BLaER1 (cell line): ENCODE measurements around the gene RIGI.
"Not testable (repeated sequence)": the region's sequence is repeated elsewhere in the genome, so short reads cannot be mapped to it uniquely, and the experiment has no call there.

Source experiments
- H3K27ac ChIP-seq: shearing (Covaris generic); formaldehyde crosslinking; 2 replicates; pipeline ENCODE4 v1.8.1; 2022
- H3K27me3 ChIP-seq: shearing (Covaris generic); formaldehyde crosslinking; 2 replicates; pipeline ENCODE4 v1.8.1; 2022
- H3K36me3 ChIP-seq: shearing (Covaris generic); formaldehyde crosslinking; 2 replicates; pipeline ENCODE4 v1.8.1; 2022
- H3K4me1 ChIP-seq: shearing (Covaris generic); formaldehyde crosslinking; 2 replicates; pipeline ENCODE4 v1.8.1; 2022
- H3K4me2 ChIP-seq: shearing (Covaris generic); formaldehyde crosslinking; 2 replicates; pipeline ENCODE4 v1.8.1; 2022
- H3K4me3 ChIP-seq: shearing (Covaris generic); formaldehyde crosslinking; 2 replicates; pipeline ENCODE4 v1.8.1; 2022
- H3K9ac ChIP-seq: shearing (Covaris generic); formaldehyde crosslinking; 2 replicates; pipeline ENCODE4 v1.8.1; 2022
- H3K9me3 ChIP-seq: shearing (Covaris generic); formaldehyde crosslinking; 2 replicates; pipeline ENCODE4 v1.8.1; 2022
- H4K20me1 ChIP-seq: shearing (Covaris generic); formaldehyde crosslinking; 2 replicates; pipeline ENCODE4 v1.8.1; 2022
- Cebpa-rat ChIP-seq: shearing (Covaris generic); IDR thresholded peaks from 2 replicates; pipeline ENCODE4 v1.8.1; 2022

Gene RIGI

GRCh38 chr9:32554591-32554990 is 28.6 kb upstream of the RIGI start:
- no peak overlapping the region for H3K27ac ChIP-seq
- no peak overlapping the region for H3K4me3 ChIP-seq
- TF ChIP-seq Cebpa-rat: no peak
- H3K4me1 ChIP-seq: peaks cover 24% of the 10 kb centered on the region
- peaks cover 12% of the 10 kb centered on the region; the same call in 1 of the 2 replicates for H3K36me3 ChIP-seq
- no peaks in the 10 kb centered on the region for H3K9me3 ChIP-seq
- no peaks in the 10 kb centered on the region for H3K27me3 ChIP-seq
- peak overlapping the region; percentile 81 for H3K4me2 ChIP-seq
- no peak overlapping the region for H3K9ac ChIP-seq
- H4K20me1 ChIP-seq: peaks cover 27% of the 10 kb centered on the region

DNA sequence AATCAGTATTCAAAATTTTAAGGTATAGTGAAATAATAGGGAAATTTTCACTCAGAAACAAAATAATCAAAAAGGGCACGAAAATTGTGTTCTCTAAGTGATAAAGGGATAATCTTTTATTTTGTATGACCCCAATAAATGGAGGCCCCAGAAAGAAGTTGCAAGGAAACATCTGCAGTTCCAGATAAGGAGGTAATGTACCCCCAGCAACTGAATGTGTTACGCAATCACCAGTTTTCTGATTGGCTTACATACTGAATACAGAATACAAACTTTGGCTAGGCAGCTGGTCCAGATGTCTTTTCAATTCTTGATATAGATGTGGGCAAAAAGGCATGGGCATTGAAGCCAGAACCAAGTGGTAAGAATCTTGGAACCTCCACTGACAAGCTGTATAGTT is 28.1 kb upstream of the RIGI start:
- Histone ChIP-seq H3K9me3 (no peaks in the 10 kb centered on the region), H3K4me1 (peaks cover 29% of the 10 kb centered on the region), H3K27me3 (no peaks in the 10 kb centered on the region), H4K20me1 (peaks cover 32% of the 10 kb centered on the region), H3K27ac (no peak overlapping the region), H3K9ac (no peak overlapping the region), H3K4me3 (no peak overlapping the region), H3K36me3 (peaks cover 16% of the 10 kb centered on the region; the same call in 1 of the 2 replicates), H3K4me2 (peak overlapping the region; percentile 81)
- peak; percentile 94 for TF ChIP-seq Cebpa-rat

DNA sequence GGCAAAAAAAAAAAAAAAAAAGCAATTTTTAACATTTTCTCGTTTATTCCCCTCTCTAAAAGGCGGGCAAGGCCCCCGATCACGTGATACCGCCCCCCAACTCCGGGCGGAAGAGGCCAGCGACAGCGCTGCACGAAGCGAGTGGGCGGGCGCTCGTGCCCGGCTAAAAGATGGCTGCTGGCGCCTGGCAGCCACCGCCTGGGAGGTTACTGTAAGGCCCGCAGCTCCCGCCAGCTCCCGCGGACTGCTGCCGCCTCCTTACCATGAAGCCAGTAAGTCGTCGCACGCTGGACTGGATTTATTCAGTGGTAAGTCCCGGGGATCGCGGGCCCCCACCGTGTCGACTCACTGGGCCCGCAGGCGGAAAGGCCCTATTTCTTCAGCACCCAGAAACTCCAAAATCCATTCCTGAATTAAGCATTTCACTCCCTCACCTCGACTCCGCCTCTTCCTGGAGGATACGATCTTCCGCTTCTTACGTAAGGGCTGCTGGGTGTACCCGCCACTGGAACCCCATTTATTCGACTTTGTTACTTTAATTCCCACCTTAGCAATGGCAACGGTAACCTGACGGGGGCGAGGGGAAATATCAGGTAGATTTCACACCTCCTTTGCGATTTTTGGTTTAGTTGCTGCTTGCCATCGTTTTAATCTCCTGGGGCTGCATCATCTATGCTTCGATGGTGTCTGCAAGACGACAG is 26.3 kb upstream of the RIGI start, which contains the start of the genes SMIM27 and TOPORS:
Gene SMIM27 (plus strand): TSS at position 156 of the 701 bp plus-strand sequence. CDS start 108 bp downstream, at position 264.
Gene TOPORS (minus strand): TSS at position 415 of the 701 bp plus-strand sequence. CDS start 150 bp downstream, at position 265.
- peak within 1 kb of the TSS; percentile 94 for H3K9ac ChIP-seq
- peak within 1 kb of the TSS; percentile 95 for H3K4me3 ChIP-seq
- peaks cover 50% of the 10 kb centered on the region for H4K20me1 ChIP-seq

DNA sequence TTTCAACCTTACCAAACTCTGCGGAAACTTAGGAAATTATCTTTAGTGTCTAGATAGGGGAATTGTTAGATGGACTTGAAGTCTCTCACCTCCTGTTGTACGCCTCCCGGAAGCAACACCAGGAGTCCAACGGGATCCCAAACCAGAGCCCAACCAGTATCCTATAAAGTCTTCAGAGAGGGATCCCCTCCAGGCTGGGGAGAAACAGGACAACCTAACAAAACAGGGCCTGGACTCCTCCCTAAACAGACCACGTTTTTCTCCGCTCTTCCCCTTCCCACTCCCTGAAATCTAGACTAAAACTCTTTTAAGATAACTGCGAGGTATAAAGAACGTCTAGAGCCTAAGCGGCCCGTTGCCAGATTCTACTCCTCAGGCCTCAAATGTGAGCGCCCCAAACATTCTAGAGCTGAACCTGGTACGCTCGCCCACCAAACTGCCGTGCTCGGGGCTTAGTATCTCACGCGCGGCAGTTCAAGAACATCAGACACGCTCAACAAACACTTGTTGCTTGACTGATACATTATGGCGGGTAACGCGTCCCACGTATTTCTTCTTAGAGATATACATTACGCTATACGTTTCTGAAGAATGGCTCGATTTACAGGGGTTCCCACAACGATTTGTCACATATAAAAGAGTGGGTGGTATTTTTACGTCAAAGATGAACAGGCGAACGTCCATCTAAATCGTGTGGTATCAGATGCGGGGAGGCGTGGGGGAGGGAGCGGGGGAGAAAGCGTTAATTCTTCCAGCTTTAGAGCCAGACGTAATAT is 25.5 kb upstream of the RIGI start:
- Histone ChIP-seq H3K9ac (peak overlapping the region; percentile 94), H3K27ac (peak overlapping the region; percentile 88), H3K36me3 (peaks cover 28% of the 10 kb centered on the region), H3K9me3 (no peaks in the 10 kb centered on the region), H3K4me2 (peak overlapping the region; percentile 81), H3K4me3 (peak overlapping the region; percentile 95), H3K27me3 (no peaks in the 10 kb centered on the region), H4K20me1 (peaks cover 59% of the 10 kb centered on the region), H3K4me1 (peaks cover 36% of the 10 kb centered on the region)
- no peak for TF ChIP-seq Cebpa-rat

More for the DNA sequence above, 26.3 kb upstream of the RIGI start, which contains the start of the genes SMIM27 and TOPORS:
- 0 out of 2 replicates have a peak, but pooled peaks have one; percentile 43 for TF ChIP-seq Cebpa-rat
- Histone ChIP-seq H3K9me3 (no peaks in the 10 kb centered on the region), H3K36me3 (peaks cover 25% of the 10 kb centered on the region; the same call in 1 of the 2 replicates), H3K27me3 (no peaks in the 10 kb centered on the region), H3K4me2 (peak within 1 kb of the TSS; percentile 81), H3K4me1 (peaks cover 36% of the 10 kb centered on the region), H3K27ac (peak within 1 kb of the TSS; percentile 88)

DNA sequence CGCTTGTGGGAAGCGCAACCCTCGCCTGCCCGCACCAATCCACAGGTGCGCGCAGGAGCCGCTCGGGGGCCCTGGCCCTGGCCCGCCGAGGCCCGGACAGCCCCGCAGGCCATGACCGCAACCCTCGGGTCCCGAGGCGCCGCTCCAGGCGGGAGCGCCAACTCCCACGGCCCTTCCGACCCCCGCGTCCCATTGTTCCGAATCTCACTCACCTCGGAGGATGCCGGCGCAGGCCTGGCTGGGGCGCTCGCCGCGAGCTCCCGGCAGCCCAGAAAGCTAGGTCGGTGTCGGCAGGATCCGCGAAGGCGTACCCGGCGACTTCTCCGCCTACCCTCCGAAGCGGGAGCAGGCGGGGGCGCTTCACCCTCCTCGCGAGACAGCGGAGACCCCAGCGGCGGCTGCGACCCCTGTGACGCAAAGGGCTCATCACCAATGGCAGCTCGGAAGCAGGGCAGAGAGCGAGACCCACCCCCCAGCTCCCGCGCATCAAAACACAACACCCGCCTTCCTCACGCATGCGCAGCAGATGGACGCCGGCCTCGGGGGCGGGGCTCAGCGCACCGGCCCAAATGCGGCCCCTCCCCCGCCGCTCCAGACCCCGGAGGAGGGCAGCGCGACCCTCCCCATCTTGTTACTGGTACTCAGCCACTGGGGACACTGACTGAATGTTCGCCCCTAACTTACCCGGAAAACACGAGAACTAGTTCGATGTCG is 24.7 kb upstream of the RIGI start:
- peak overlapping the region; percentile 90 for H3K27ac ChIP-seq
- H3K4me2 ChIP-seq: peak overlapping the region; percentile 81
- H3K9ac ChIP-seq: peak overlapping the region; percentile 94
- H3K27me3 ChIP-seq: no peaks in the 10 kb centered on the region
- H4K20me1 ChIP-seq: peaks cover 62% of the 10 kb centered on the region
- peaks cover 36% of the 10 kb centered on the region for H3K4me1 ChIP-seq
- H3K4me3 ChIP-seq: peak overlapping the region; percentile 95
- no peaks in the 10 kb centered on the region for H3K9me3 ChIP-seq
- TF ChIP-seq Cebpa-rat: no peak
- peaks cover 28% of the 10 kb centered on the region for H3K36me3 ChIP-seq

DNA sequence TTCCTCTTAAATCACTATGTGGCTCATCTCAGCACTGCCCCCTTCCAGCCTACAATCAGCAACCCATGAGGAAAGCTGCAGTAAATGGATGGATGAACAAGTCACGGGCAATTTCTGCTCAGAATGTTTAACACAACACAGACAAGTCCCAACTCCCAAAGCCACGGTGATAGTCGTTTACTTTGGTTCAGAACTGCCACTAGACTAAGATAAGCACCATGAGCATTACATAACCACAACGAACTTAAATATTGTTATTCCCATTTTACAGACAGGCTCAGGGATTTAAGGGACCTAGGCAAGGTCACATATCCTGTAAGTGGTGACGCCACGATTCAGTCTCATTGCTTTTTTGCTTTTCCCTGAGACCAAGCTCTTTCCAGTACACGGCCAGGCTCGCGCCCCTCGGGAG is 24.2 kb upstream of the RIGI start:
- H3K4me1 ChIP-seq: peaks cover 36% of the 10 kb centered on the region
- peaks cover 63% of the 10 kb centered on the region for H4K20me1 ChIP-seq
- TF ChIP-seq Cebpa-rat: no peak
- peak overlapping the region; percentile 76 for H3K4me2 ChIP-seq
- peak overlapping the region; percentile 90 for H3K27ac ChIP-seq
- H3K36me3 ChIP-seq: peaks cover 25% of the 10 kb centered on the region
- peak overlapping the region; percentile 95 for H3K4me3 ChIP-seq
- H3K9me3 ChIP-seq: no peaks in the 10 kb centered on the region
- H3K9ac ChIP-seq: peak overlapping the region; percentile 94
- H3K27me3 ChIP-seq: no peaks in the 10 kb centered on the region

GRCh38 chr9:32548213-32548612 is 22.2 kb upstream of the RIGI start:
- Histone ChIP-seq H3K36me3 (peaks cover 40% of the 10 kb centered on the region), H3K4me1 (peaks cover 21% of the 10 kb centered on the region), H4K20me1 (peaks cover 75% of the 10 kb centered on the region)
- H3K4me3 ChIP-seq, H3K27me3 ChIP-seq, H3K27ac ChIP-seq, H3K9me3 ChIP-seq, H3K4me2 ChIP-seq, H3K9ac ChIP-seq: not testable (repeated sequence)

DNA sequence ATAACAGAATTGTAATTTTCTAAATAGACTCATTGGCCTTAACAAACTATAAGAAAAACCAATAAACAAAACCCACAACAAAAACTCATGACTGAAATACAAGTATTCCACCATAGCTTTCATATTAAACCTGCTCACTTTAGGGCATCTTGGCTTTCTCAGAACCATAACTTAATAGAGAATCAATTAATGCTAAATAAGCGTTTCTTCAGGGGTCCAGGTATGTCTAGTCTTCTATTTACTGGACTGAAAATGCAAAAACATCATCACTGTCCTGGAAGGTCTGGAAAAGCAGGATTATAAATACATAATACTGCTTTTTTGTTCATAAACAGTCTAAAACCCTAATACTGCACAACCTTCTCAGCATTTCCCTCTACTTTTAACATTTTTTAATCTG is 19.9 kb upstream of the RIGI start:
- Histone ChIP-seq H3K27ac (no peak overlapping the region), H3K9me3 (no peaks in the 10 kb centered on the region), H3K27me3 (no peaks in the 10 kb centered on the region), H3K9ac (no peak overlapping the region), H3K36me3 (peaks cover 61% of the 10 kb centered on the region), H4K20me1 (peaks cover 96% of the 10 kb centered on the region), H3K4me3 (no peak overlapping the region), H3K4me1 (peaks cover 18% of the 10 kb centered on the region), H3K4me2 (no peak overlapping the region)
- no peak for TF ChIP-seq Cebpa-rat

DNA sequence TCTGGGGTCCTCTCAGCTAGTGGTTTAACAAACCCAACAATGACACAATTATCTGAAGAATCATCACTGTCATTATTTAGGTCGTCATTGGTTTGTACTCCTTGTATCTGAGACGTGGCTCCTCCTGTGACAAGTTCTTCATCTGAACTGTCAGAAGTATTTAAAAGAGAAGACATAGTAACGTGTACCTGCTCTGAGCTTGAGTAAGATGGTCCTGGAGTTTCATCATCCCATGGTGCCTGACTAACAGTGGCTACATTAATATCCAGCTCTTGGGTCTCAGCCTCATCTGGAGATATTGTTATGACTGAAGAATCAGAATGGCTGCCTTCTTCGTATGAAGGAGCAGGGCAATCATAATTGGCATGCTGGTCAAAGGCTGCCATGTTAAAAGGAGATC is 17.1 kb upstream of the RIGI start:
- no peak overlapping the region for H3K27ac ChIP-seq
- TF ChIP-seq Cebpa-rat: no peak
- H3K36me3 ChIP-seq: peaks cover 63% of the 10 kb centered on the region
- H3K4me1 ChIP-seq: no peaks in the 10 kb centered on the region
- H3K4me2 ChIP-seq: no peak overlapping the region
- no peak overlapping the region for H3K9ac ChIP-seq
- no peaks in the 10 kb centered on the region for H3K27me3 ChIP-seq
- H3K9me3 ChIP-seq: no peaks in the 10 kb centered on the region
- H4K20me1 ChIP-seq: peaks cover 93% of the 10 kb centered on the region
- no peak overlapping the region for H3K4me3 ChIP-seq
